ENCODE results near the gene NEDD4L. TPM values are rescaled to one million over a fixed set of nuclear protein-coding genes. Genes with fewer than 3 reads are reported as not detected.

The NEDD4L gene
- total RNA-seq, 1 donor from 2014 or later = 80.2 TPM

GRCh38 chr18:58181988-58182387, 138.0 kb downstream of the NEDD4L start:
- DNase-seq (ENCODE audit: low read depth) = no peak

- no peak for DNase-seq (ENCODE audit: low read depth)
Measured at GRCh38 chr18:58183226-58183625, 139.2 kb downstream of the NEDD4L start.

- peak; percentile 94 for DNase-seq (ENCODE audit: low read depth)
Measured at GRCh38 chr18:58186258-58186948, 142.4 kb downstream of the NEDD4L start.

- DNase-seq (ENCODE audit: low read depth) = no peak
Measured at GRCh38 chr18:58187674-58188073, 143.6 kb downstream of the NEDD4L start.

- no peak for DNase-seq (ENCODE audit: low read depth)
Measured at GRCh38 chr18:58188996-58189395, 145.0 kb downstream of the NEDD4L start.

- DNase-seq (ENCODE audit: low read depth) = peak; percentile 33
Measured at GRCh38 chr18:58190842-58191530, 147.0 kb downstream of the NEDD4L start.

GRCh38 chr18:58191626-58192025, 147.6 kb downstream of the NEDD4L start:
- no peak for DNase-seq (ENCODE audit: low read depth)

GRCh38 chr18:58192519-58192918, 148.5 kb downstream of the NEDD4L start:
- no peak for DNase-seq (ENCODE audit: low read depth)

- DNase-seq (ENCODE audit: low read depth) = peak; percentile 61
Measured at GRCh38 chr18:58194028-58194427, 150.0 kb downstream of the NEDD4L start.

- no peak for DNase-seq (ENCODE audit: low read depth)
Measured at GRCh38 chr18:58195278-58195765, 151.3 kb downstream of the NEDD4L start.

GRCh38 chr18:58196164-58196563, 152.1 kb downstream of the NEDD4L start:
- DNase-seq (ENCODE audit: low read depth) = peak; percentile 75

GRCh38 chr18:58196881-58197872, 153.2 kb downstream of the NEDD4L start:
- peak; percentile 77 for DNase-seq (ENCODE audit: low read depth)

GRCh38 chr18:58201268-58201667, 157.2 kb downstream of the NEDD4L start:
- DNase-seq (ENCODE audit: low read depth) = no peak

- DNase-seq (ENCODE audit: low read depth) = peak; percentile 81
Measured at GRCh38 chr18:58201733-58202730, 158.0 kb downstream of the NEDD4L start.

- DNase-seq (ENCODE audit: low read depth) = no peak
Measured at GRCh38 chr18:58204776-58205442, 160.9 kb downstream of the NEDD4L start.

- peak; percentile 87 for DNase-seq (ENCODE audit: low read depth)
Measured at GRCh38 chr18:58205443-58206160, 161.6 kb downstream of the NEDD4L start.

- no peak for DNase-seq (ENCODE audit: low read depth)
Measured at GRCh38 chr18:58207520-58208152, 163.6 kb downstream of the NEDD4L start.

- peak; percentile 87 for DNase-seq (ENCODE audit: low read depth)
Measured at GRCh38 chr18:58208207-58208932, 164.3 kb downstream of the NEDD4L start.

All from renal cortical epithelial cell (primary cell).